Measurements from ENCODE around the gene RGS7.

GRCh38 chr1:240739139-240739538 lies 617.9 kb downstream of the RGS7 start:
- TF ChIP-seq CTCF (IDR thresholded peaks at IDR 0.05; ENCODE audit: low read depth, low read length) (no peak), POLR2A (IDR thresholded peaks at IDR 0.05; ENCODE audit: extremely low read depth, insufficient read length) (no peak)
